ENCODE results near the gene CLIC1. TPM values are rescaled to one million over a fixed set of nuclear protein-coding genes. Genes with fewer than 3 reads are reported as not detected.
A peak's percentile ranks its signal among the peaks of the same experiment; 100 is the strongest.

Gene CLIC1
- total RNA-seq, 2 experiments from 2014 or later, result 314 to 413 TPM

- peak overlapping the region; percentile 78 for H3K4me3 ChIP-seq (ENCODE audit: low read depth, low read length, poor library complexity, severe bottlenecking)
- peaks cover 20% of the 10 kb centered on the region for H3K4me1 ChIP-seq (ENCODE audit: insufficient read depth, low read length, poor library complexity, severe bottlenecking)
- no peak for DNase-seq (ENCODE audit: low spot score)
- peaks cover 18% of the 10 kb centered on the region for H3K36me3 ChIP-seq (ENCODE audit: insufficient read depth, low read length)
- peaks cover 14% of the 10 kb centered on the region; the same call in 1 of the 2 replicates for H3K79me2 ChIP-seq (ENCODE audit: insufficient read depth, low read depth, low read length)
- no peaks in the 10 kb centered on the region for H3K9me3 ChIP-seq (ENCODE audit: low read length)
- H3K27ac ChIP-seq (ENCODE audit: low read depth, low read length, poor library complexity, severe bottlenecking), result peak overlapping the region; percentile 74
- H3K4me2 ChIP-seq (ENCODE audit: low read length), result peak overlapping the region; percentile 98
- POLR2A ChIA-PET, result interaction anchor here (0.6 kb wide), 1 partner anchor 70 kb away, joined by 3 read pairs; no protein-coding TSS in a partner anchor
- CTCF ChIA-PET (ENCODE audit: unreplicated experiment), result no interaction called here
- intact Hi-C loops (cut with micrococcal nuclease; ENCODE audit: unreplicated experiment), result loop anchor here (2.0 to 10.0 kb wide), 3 partner anchors 25 to 253 kb away; partner anchors contain the start of genes NELFE and SKIC2
- no TSS peak for BruUV-seq (replicated peaks)
- H2AFZ ChIP-seq (ENCODE audit: low read length), result peak overlapping the region; percentile 88; the same call in 1 of the 2 replicates
- no peaks in the 10 kb centered on the region for H3K9me2 ChIP-seq (ENCODE audit: insufficient read depth, low read length)
- H4K20me1 ChIP-seq (ENCODE audit: insufficient read depth, low read length), result no peaks in the 10 kb centered on the region
- TF ChIP-seq EZH2phosphoT487 (IDR thresholded peaks at IDR 0.05; ENCODE audit: borderline replicate concordance, low read depth, low read length), result no peak
- TF ChIP-seq CTCF (conservative IDR thresholded peaks at IDR 0.05; ENCODE audit: low read length), result no peak
These were observed 34.5 kb downstream of the CLIC1 start for GRCh38 chr6:31701666-31702404.

GRCh38 chr6:31700740-31701401, 35.5 kb downstream of the CLIC1 start:
- Histone ChIP-seq H3K79me2 (ENCODE audit: insufficient read depth, low read depth, low read length) (peaks cover 14% of the 10 kb centered on the region; the same call in 1 of the 2 replicates), H3K4me1 (ENCODE audit: insufficient read depth, low read length, poor library complexity, severe bottlenecking) (peaks cover 20% of the 10 kb centered on the region)

More at GRCh38 chr6:31700740-31701401, 35.5 kb downstream of the CLIC1 start:
- ChIA-PET POLR2A (interaction anchor here (1.2 kb wide), 1 partner anchor 86 kb away, joined by 3 read pairs; no protein-coding TSS in a partner anchor), CTCF (ENCODE audit: unreplicated experiment) (no interaction called here)
- H3K9me2 ChIP-seq (ENCODE audit: insufficient read depth, low read length), result no peaks in the 10 kb centered on the region
- H3K27ac ChIP-seq (ENCODE audit: low read depth, low read length, poor library complexity, severe bottlenecking), result no peak overlapping the region
- no peak overlapping the region for H2AFZ ChIP-seq (ENCODE audit: low read length)
- no peaks in the 10 kb centered on the region for H3K9me3 ChIP-seq (ENCODE audit: low read length)
- TF ChIP-seq CTCF (conservative IDR thresholded peaks at IDR 0.05; ENCODE audit: low read length) (no peak), EZH2phosphoT487 (IDR thresholded peaks at IDR 0.05; ENCODE audit: borderline replicate concordance, low read depth, low read length) (no peak)
- BruUV-seq (replicated peaks), result no TSS peak
- intact Hi-C loops (cut with micrococcal nuclease; ENCODE audit: unreplicated experiment), result loop anchor here (10.0 kb wide), 1 partner anchor 254 kb away; the partner anchor contains the start of genes NELFE and SKIC2
- no peaks in the 10 kb centered on the region for H4K20me1 ChIP-seq (ENCODE audit: insufficient read depth, low read length)
- H3K36me3 ChIP-seq (ENCODE audit: insufficient read depth, low read length), result peaks cover 27% of the 10 kb centered on the region
- peak overlapping the region; percentile 98 for H3K4me2 ChIP-seq (ENCODE audit: low read length)
- no peak overlapping the region for H3K4me3 ChIP-seq (ENCODE audit: low read depth, low read length, poor library complexity, severe bottlenecking)
- DNase-seq (ENCODE audit: low spot score), result no peak

Measured in OCI-LY7 (cell line).